ENCODE data around the gene PARD3B.

- TF ChIP-seq CTCF (IDR thresholded peaks at IDR 0.05) (no peak), POLR2A (IDR thresholded peaks at IDR 0.05) (no peak)
Measured at GRCh38 chr2:205637779-205638503, 1092.7 kb downstream of the PARD3B start.
